ENCODE results near the gene NOTCH4. TPM values are rescaled to one million over a fixed set of nuclear protein-coding genes. Genes with fewer than 3 reads are reported as not detected.

NOTCH4 gene
- total RNA-seq, 4 donors from 2014 or later = 2.6 to 24.3 (median 9.6) TPM

DNA sequence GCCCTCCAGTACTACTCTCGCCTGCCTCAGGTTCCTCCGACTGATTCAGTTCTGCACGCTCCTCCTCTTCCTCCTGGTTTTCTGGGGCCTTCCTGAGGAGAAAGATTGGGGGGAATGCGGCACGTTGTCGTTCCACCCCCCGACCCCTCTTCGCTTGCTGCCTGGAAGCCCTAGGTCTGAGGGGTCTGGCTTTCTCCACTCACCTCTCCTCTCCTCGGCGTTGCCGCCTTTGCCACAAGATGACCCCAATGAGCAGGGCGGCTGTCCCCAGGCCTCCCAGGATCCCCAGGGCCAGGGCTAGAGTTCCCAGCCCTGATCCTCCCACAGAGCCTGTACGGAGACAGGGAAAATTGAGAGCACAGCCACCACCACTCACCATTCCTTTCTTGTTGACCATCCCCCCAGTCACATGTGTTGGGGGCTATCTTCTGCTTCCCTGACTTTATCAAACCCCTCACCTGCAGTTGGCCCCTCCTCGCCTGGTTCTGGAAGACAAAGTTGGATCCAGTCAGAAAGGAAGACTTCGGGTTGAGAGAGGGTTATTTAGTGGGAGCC is 42.6 kb downstream of the NOTCH4 start:
- Histone ChIP-seq H3K27ac (peak overlapping the region in 1 of 4 donors; percentile 14), H3K4me1 (peaks cover 17 to 47% (median 31%) of the 10 kb centered on the region in 4 donors), H3K9me3 (no peaks in the 10 kb centered on the region), H3K36me3 (peaks cover 0 to 9% (median 3%) of the 10 kb centered on the region in 4 donors), H3K27me3 (no peaks in the 10 kb centered on the region), H3K4me3 (no peak overlapping the region)
- DNase-seq = no peak
- WGBS, 2 donors (ENCODE audit: low coverage in 1 of 2) = 91% methylated on average over 4 to 15 of the region's 15 CpGs
- no peak for TF ChIP-seq POLR2AphosphoS5 (IDR thresholded peaks at IDR 0.05)
- no peak for TF ChIP-seq CTCF (IDR thresholded peaks at IDR 0.05)
- TF ChIP-seq POLR2A (IDR thresholded peaks at IDR 0.05) = no peak
- no peak for TF ChIP-seq EP300 (IDR thresholded peaks at IDR 0.05; ENCODE audit: low read depth)
- in situ Hi-C loops (cut with MboI; ENCODE audit: low pct_ligation_motif_present in 1 of 4, low pct_unique_long_range_greater_than_20kb in 1 of 4, low sequenced_read_pairs in 3 of 4) (no loop called here), intact Hi-C loops (cut with DNase I; ENCODE audit: low total_unique reads) (no loop called here)

- H3K4me1 ChIP-seq = peaks cover 23 to 51% (median 34%) of the 10 kb centered on the region in 4 donors
- H3K27me3 ChIP-seq = no peaks in the 10 kb centered on the region
- H3K9me3 ChIP-seq = no peaks in the 10 kb centered on the region
- in situ Hi-C loops (cut with MboI; ENCODE audit: low pct_ligation_motif_present in 1 of 4, low pct_unique_long_range_greater_than_20kb in 1 of 4, low sequenced_read_pairs in 3 of 4) (no loop called here), intact Hi-C loops (cut with DNase I; ENCODE audit: low total_unique reads) (no loop called here)
- H3K4me3 ChIP-seq = peak overlapping the region in 1 of 4 donors; percentile 91
- peak overlapping the region; percentile 94 to 96 (median 94) for H3K27ac ChIP-seq
- TF ChIP-seq POLR2AphosphoS5 (IDR thresholded peaks at IDR 0.05) = no peak
- TF ChIP-seq POLR2A (IDR thresholded peaks at IDR 0.05) = no peak
- no peak for TF ChIP-seq CTCF (IDR thresholded peaks at IDR 0.05)
- TF ChIP-seq EP300 (IDR thresholded peaks at IDR 0.05; ENCODE audit: low read depth) = no peak
- 78 to 86% methylated on average over 5 to 10 of the region's 10 CpGs for whole genome bisulfite sequencing, 2 donors (ENCODE audit: low coverage in 1 of 2)
- DNase-seq = no peak
- peaks cover 0 to 9% (median 3%) of the 10 kb centered on the region in 4 donors for H3K36me3 ChIP-seq
These were observed 44.0 kb downstream of the NOTCH4 start for GRCh38 chr6:32179766-32180405.

DNA sequence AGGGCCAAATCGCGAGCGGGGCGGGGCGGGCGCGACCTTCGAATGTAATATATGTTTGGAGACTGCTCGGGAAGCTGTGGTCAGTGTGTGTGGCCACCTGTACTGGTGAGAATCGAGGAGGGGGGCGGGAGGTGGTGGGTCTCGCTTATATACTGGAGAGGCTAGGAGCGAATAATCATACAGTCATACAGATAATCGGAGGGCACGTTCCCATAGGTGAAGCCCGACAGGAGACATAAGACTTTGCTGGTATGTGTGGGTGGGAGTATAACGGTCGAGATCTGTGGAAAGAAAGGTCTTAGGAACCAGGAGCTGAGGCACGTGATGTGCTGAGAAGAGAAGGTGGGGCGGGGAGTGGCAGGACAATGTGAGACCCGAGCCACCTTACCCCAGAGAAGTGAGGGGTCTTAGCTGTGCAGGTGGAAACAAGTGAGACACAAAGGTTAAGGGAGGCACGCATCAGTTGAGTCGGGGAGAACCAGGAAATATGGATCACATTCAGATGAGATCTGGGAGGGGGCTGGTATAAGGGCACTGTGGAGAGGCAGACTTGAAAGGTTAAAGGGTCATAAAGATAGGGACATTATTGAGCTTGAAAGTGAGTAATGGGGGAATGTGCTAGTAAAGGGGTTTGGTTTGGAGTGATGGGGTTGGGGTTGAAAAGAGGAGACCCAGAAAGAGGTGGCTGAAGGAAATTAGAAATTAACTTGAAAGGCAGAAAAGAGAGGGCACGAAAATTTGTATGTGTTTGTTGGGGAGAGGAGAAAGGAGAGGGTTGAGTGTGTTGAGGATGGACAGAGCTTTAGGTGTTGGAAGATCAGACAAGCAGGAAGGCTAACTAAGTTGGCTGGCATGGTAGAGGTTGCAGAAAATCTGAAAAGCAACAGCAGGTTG is 45.1 kb downstream of the NOTCH4 start:
- intact Hi-C loops (cut with DNase I; ENCODE audit: low total_unique reads) = no loop called here
- TF ChIP-seq POLR2A (IDR thresholded peaks at IDR 0.05) (no peak), POLR2AphosphoS5 (IDR thresholded peaks at IDR 0.05) (no peak), EP300 (IDR thresholded peaks at IDR 0.05; ENCODE audit: low read depth) (no peak), CTCF (IDR thresholded peaks at IDR 0.05) (no peak)
- no peak for DNase-seq
- H3K27me3 ChIP-seq = no peaks in the 10 kb centered on the region
- peaks cover 0 to 9% (median 3%) of the 10 kb centered on the region in 4 donors for H3K36me3 ChIP-seq
- WGBS, 2 donors (ENCODE audit: low coverage in 1 of 2) = 3 to 8% methylated on average over 8 to 24 of the region's 24 CpGs
- H3K27ac ChIP-seq = peak overlapping the region; percentile 94 to 96 (median 94)
- H3K4me1 ChIP-seq = peaks cover 25 to 58% (median 37%) of the 10 kb centered on the region in 4 donors
- no peaks in the 10 kb centered on the region for H3K9me3 ChIP-seq
- in situ Hi-C loops (cut with MboI; ENCODE audit: low pct_ligation_motif_present in 1 of 4, low pct_unique_long_range_greater_than_20kb in 1 of 4, low sequenced_read_pairs in 3 of 4) = no loop called here
- H3K4me3 ChIP-seq = peak overlapping the region; percentile 41 to 91 (median 84)

All from transverse colon (tissue), 4 donors.